WTC11 (cell line): Measurements from ENCODE around the gene CPAMD8. TPM values are rescaled to one million over a fixed set of nuclear protein-coding genes. Genes with fewer than 3 reads are reported as not detected.
A peak's percentile ranks its signal among the peaks of the same experiment; 100 is the strongest.
"Not testable (repeated sequence)": the region's sequence is repeated elsewhere in the genome, so short reads cannot be mapped to it uniquely, and the experiment has no call there.

Experiments
- ATAC-seq: fragments of 200-7000 bp; cut with Tn5 transposase; 2 replicates; pipeline ENCODE4 v1.10.0; 2021; ENCODE audit warnings: mild to moderate bottlenecking, moderate library complexity
- CTCF ChIA-PET: fragments of 300-600 bp; sonication (Branson Sonifier 250); formaldehyde crosslinking; loops from one replicate; lab custom pipeline; 2021; ENCODE audit warnings: antibody characterized with exemption; lab: Charles Lee
- POLR2A ChIA-PET: fragments of 350-600 bp; sonication (Branson Sonifier 250); formaldehyde crosslinking; loops from one replicate; lab custom pipeline; 2021; ENCODE audit warnings: antibody characterized with exemption; lab: Charles Lee
- DNase-seq: peaks from one replicate; pipeline ENCODE4 v3.0.0; 2021; ENCODE audit warnings: low spot score
- H3K27ac Mint-ChIP-seq: 2 replicates; pipeline ENCODE4 v1.8.0; 2021; ENCODE audit warnings: mixed read lengths
- H3K27me3 Mint-ChIP-seq: 2 replicates; pipeline ENCODE4 v1.8.0; 2021; ENCODE audit warnings: low read depth, mild to moderate bottlenecking, moderate library complexity, mixed read lengths
- H3K36me3 Mint-ChIP-seq: 2 replicates; pipeline ENCODE4 v1.8.0; 2021; ENCODE audit warnings: mixed read lengths
- H3K4me1 Mint-ChIP-seq: 2 replicates; pipeline ENCODE4 v1.8.0; 2022; ENCODE audit warnings: mixed read lengths
- H3K4me3 Mint-ChIP-seq: 2 replicates; pipeline ENCODE4 v1.8.0; 2021; ENCODE audit warnings: mild to moderate bottlenecking, moderate library complexity, mixed read lengths
- H3K9me3 Mint-ChIP-seq: 2 replicates; pipeline ENCODE4 v1.8.0; 2021; ENCODE audit warnings: mixed read lengths
- FOXK1 ChIP-seq: sonication (generic); formaldehyde crosslinking; IDR thresholded peaks from 2 replicates; pipeline ENCODE4 v1.8.0; 2022; ENCODE audit warnings: mild to moderate bottlenecking, moderate library complexity, missing genetic modification reagents
- FOXP1 ChIP-seq: sonication (generic); formaldehyde crosslinking; IDR thresholded peaks from 2 replicates; pipeline ENCODE4 v1.8.0; 2022; ENCODE audit warnings: missing genetic modification reagents, mild to moderate bottlenecking, moderate library complexity, borderline replicate concordance
- IRF1 ChIP-seq: sonication (generic); formaldehyde crosslinking; IDR thresholded peaks from 2 replicates; pipeline ENCODE4 v1.8.0; 2023; ENCODE audit warnings: missing genetic modification reagents
- KAT7 ChIP-seq: sonication (generic); formaldehyde crosslinking; IDR thresholded peaks from 2 replicates; pipeline ENCODE4 v1.8.1; 2023; ENCODE audit warnings: missing genetic modification reagents, mild to moderate bottlenecking, borderline replicate concordance
- MXD4 ChIP-seq: fragments of 250-450 bp; sonication (Bioruptor Pico); IDR thresholded peaks from 2 replicates; pipeline ENCODE4 v1.8.0; 2021; ENCODE audit warnings: mild to moderate bottlenecking, moderate library complexity, borderline replicate concordance
- NR2C2 ChIP-seq: sonication (generic); formaldehyde crosslinking; IDR thresholded peaks from 2 replicates; pipeline ENCODE4 v1.8.0; 2022; ENCODE audit warnings: mild to moderate bottlenecking, missing genetic modification reagents
- RORB ChIP-seq: fragments of 250-450 bp; sonication (Bioruptor Pico); IDR thresholded peaks from 2 replicates; pipeline ENCODE4 v1.9.0; 2021; ENCODE audit warnings: mild to moderate bottlenecking
- SP1 ChIP-seq: sonication (generic); formaldehyde crosslinking; conservative IDR thresholded peaks from 2 replicates; pipeline ENCODE4 v1.8.1; 2022; ENCODE audit warnings: missing genetic modification reagents
- ZNF138 ChIP-seq: sonication (generic); formaldehyde crosslinking; conservative IDR thresholded peaks from 2 replicates; pipeline ENCODE4 v1.8.1; 2022; ENCODE audit warnings: mild to moderate bottlenecking, moderate library complexity, missing genetic modification reagents
- ZNF423 ChIP-seq: fragments of 250-450 bp; sonication (Bioruptor Pico); IDR thresholded peaks from 2 replicates; pipeline ENCODE4 v2.1.2; 2022; ENCODE audit warnings: mild to moderate bottlenecking, moderate library complexity
- ZSCAN18 ChIP-seq: fragments of 250-450 bp; sonication (Bioruptor Pico); IDR thresholded peaks from 2 replicates; pipeline ENCODE4 v2.1.2; 2022; ENCODE audit warnings: mild to moderate bottlenecking, moderate library complexity
- total RNA-seq: library from RNA; stranded (reverse); gene quantifications from 3 replicates; pipeline ENCODE4 v1.2.3, GENCODE V29; 2021
- TF ChIP-seq, protein P1 (sequence below): fragments of 250-450 bp; sonication (Bioruptor Pico); IDR thresholded peaks from 2 replicates; pipeline ENCODE4 v1.9.0; 2021; ENCODE audit warnings: mild to moderate bottlenecking, borderline replicate concordance

Gene CPAMD8
- total RNA-seq, 1 experiment from 2014 or later = 6.9 TPM

- CTCF ChIA-PET = interaction anchor here (0.6 kb wide), 1 partner anchor 38 kb away, joined by 3 read pairs; no protein-coding TSS in a partner anchor
- Mint-ChIP-seq H3K9me3 (peaks cover 8% of the 10 kb centered on the region), H3K36me3 (peaks cover 13% of the 10 kb centered on the region), H3K27ac (no peak overlapping the region), H3K4me3 (no peak overlapping the region), H3K27me3 (no peaks in the 10 kb centered on the region), H3K4me1 (peaks cover 3% of the 10 kb centered on the region)
- POLR2A ChIA-PET = no interaction called here
- TF ChIP-seq FOXP1 (CRISPR knock-in tag) = no peak
- TF ChIP-seq, protein P1, sequence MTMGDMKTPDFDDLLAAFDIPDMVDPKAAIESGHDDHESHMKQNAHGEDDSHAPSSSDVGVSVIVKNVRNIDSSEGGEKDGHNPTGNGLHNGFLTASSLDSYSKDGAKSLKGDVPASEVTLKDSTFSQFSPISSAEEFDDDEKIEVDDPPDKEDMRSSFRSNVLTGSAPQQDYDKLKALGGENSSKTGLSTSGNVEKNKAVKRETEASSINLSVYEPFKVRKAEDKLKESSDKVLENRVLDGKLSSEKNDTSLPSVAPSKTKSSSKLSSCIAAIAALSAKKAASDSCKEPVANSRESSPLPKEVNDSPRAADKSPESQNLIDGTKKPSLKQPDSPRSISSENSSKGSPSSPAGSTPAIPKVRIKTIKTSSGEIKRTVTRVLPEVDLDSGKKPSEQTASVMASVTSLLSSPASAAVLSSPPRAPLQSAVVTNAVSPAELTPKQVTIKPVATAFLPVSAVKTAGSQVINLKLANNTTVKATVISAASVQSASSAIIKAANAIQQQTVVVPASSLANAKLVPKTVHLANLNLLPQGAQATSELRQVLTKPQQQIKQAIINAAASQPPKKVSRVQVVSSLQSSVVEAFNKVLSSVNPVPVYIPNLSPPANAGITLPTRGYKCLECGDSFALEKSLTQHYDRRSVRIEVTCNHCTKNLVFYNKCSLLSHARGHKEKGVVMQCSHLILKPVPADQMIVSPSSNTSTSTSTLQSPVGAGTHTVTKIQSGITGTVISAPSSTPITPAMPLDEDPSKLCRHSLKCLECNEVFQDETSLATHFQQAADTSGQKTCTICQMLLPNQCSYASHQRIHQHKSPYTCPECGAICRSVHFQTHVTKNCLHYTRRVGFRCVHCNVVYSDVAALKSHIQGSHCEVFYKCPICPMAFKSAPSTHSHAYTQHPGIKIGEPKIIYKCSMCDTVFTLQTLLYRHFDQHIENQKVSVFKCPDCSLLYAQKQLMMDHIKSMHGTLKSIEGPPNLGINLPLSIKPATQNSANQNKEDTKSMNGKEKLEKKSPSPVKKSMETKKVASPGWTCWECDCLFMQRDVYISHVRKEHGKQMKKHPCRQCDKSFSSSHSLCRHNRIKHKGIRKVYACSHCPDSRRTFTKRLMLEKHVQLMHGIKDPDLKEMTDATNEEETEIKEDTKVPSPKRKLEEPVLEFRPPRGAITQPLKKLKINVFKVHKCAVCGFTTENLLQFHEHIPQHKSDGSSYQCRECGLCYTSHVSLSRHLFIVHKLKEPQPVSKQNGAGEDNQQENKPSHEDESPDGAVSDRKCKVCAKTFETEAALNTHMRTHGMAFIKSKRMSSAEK = no peak
- TF ChIP-seq KAT7 (CRISPR knock-in tag) = no peak
- no peak for ATAC-seq
- DNase-seq = no peak
Observed at GRCh38 chr19:17002455-17002854, 24.2 kb downstream of the CPAMD8 start.

- Mint-ChIP-seq H3K27me3 (no peaks in the 10 kb centered on the region), H3K9me3 (peaks cover 8% of the 10 kb centered on the region), H3K4me3 (no peak overlapping the region), H3K4me1 (peaks cover 3% of the 10 kb centered on the region), H3K27ac (no peak overlapping the region), H3K36me3 (peaks cover 13% of the 10 kb centered on the region)
- POLR2A ChIA-PET = no interaction called here
- TF ChIP-seq ZNF423 = no peak
- TF ChIP-seq SP1 (CRISPR knock-in tag) = 0 out of 2 replicates have a peak, but pooled peaks have one; percentile 26
- no peak for TF ChIP-seq NR2C2 (CRISPR knock-in tag)
- ATAC-seq = no peak
- DNase-seq = no peak
- CTCF ChIA-PET = no interaction called here
Observed at GRCh38 chr19:17001603-17002183, 24.9 kb downstream of the CPAMD8 start.

GRCh38 chr19:16998635-16999194 lies 27.9 kb downstream of the CPAMD8 start:
- Mint-ChIP-seq H3K27ac (no peak overlapping the region), H3K4me3 (no peak overlapping the region)
- POLR2A ChIA-PET = no interaction called here
- TF ChIP-seq, protein P1 = no peak
- TF ChIP-seq IRF1 (CRISPR knock-in tag) (no peak), FOXK1 (no peak), ZNF138 (CRISPR knock-in tag) (no peak), RORB (CRISPR knock-in tag) (no peak), ZSCAN18 (CRISPR knock-in tag) (no peak), MXD4 (no peak)
- TF ChIP-seq, all 79 proteins: peak for 0
- peaks cover 17% of the 10 kb centered on the region for H3K9me3 Mint-ChIP-seq
- CTCF ChIA-PET = no interaction called here
- H3K27me3 Mint-ChIP-seq = no peaks in the 10 kb centered on the region
- peaks cover 27% of the 10 kb centered on the region for H3K36me3 Mint-ChIP-seq
- ATAC-seq = no peak
- peaks cover 3% of the 10 kb centered on the region for H3K4me1 Mint-ChIP-seq
- no peak for DNase-seq

DNA sequence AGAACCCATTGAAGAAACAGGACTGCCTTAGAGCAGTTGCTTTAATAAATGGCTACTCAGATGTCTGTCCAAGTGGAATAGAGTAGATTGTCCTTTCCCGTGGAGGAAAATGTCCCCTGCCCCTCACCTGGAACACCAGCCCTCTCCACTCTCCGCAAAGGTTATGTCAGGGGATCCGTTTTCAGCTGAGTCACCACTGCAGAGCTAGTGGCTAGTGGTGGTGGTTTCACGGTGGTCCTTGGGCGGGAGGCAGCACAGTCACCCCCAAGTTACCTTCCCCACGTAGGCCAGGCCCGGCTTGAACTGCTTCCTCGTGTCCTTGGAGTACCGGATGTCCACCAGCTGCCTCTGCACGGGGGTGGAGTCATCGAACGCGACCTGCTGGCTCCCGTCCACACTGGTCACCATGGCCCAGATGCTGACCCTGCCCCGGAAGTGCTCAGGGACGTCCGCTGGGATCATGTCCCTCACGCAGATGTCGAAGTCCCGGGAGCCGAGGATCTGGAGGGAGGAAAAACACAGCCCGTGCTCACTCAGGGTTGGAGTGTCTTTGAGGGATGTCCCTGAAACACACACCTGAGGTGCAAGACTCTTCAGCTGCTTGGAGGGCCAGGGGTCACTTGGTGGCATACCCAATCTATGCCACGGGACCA lies 29.6 kb downstream of the CPAMD8 start:
- H3K27me3 Mint-ChIP-seq, DNase-seq, H3K4me3 Mint-ChIP-seq, H3K4me1 Mint-ChIP-seq, POLR2A ChIA-PET, CTCF ChIA-PET, H3K27ac Mint-ChIP-seq, ATAC-seq: not testable (repeated sequence)
- Mint-ChIP-seq H3K9me3 (peaks cover 26% of the 10 kb centered on the region), H3K36me3 (peaks cover 40% of the 10 kb centered on the region)
